GM12891 (cell line): Measurements from ENCODE around the gene GNB1.

ENCODE experiments used
- POLR2A ChIP-seq: IDR thresholded peaks from 2 replicates; pipeline ENCODE4 v1.6.1; 2011; ENCODE audit warnings: low read depth, low read length, control low read depth
- POLR2AphosphoS5 ChIP-seq: IDR thresholded peaks from 2 replicates; pipeline ENCODE4 v1.6.1; 2011; ENCODE audit warnings: low read depth, low read length, control low read depth
- TAF1 ChIP-seq: IDR thresholded peaks from 2 replicates; pipeline ENCODE4 v1.6.1; 2011; ENCODE audit warnings: low read depth, low read length, control low read depth

DNA sequence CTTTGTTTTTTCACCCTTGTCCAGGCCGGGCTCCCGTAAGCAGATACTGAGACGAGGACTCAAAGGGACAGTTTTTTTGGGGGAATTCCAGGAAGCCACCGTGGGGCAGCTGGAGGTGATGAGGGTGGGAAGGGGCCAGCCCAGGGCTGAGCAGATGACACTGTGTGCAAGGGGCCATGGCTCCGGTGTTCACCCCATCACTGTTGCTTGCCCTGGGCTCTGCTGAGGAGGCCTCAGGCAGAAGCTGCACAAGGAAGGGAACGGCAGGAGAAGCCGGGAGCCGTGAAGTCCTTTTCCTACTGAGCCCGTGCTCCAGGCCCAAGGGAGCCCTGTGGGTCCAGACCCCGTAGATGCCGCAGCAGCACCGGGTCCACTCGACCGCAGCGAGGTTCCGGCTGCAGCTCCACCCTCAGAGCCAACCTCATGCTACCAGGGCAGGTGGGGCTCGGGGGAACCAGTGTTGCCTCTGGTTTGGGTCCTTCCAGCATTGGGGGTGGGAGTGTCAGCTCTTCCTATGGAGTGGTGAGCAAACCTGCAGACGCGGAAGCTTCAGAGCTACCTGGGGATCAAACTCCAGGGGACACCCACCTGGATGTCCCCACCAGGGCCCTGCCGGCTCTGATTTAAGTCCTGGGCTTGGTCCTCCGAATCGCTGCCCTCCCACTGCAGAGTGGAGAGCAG, 19.9 kb upstream of the GNB1 start:
- TF ChIP-seq POLR2AphosphoS5: no peak
- no peak for TF ChIP-seq POLR2A
- TF ChIP-seq TAF1: no peak
